HG03354 (cell line): ENCODE measurements around the gene COX8C.
A peak's percentile ranks its signal among the peaks of the same experiment; 100 is the strongest.

ENCODE experiments used
- ATAC-seq: cut with Tn5 transposase; IDR thresholded peaks from one replicate; pipeline ENCODE4 v1.9.1; 2021; ENCODE audit warnings: mild to moderate bottlenecking; ENCODE audit not compliant: unreplicated experiment, poor library complexity, severe bottlenecking

The COX8C gene

DNA sequence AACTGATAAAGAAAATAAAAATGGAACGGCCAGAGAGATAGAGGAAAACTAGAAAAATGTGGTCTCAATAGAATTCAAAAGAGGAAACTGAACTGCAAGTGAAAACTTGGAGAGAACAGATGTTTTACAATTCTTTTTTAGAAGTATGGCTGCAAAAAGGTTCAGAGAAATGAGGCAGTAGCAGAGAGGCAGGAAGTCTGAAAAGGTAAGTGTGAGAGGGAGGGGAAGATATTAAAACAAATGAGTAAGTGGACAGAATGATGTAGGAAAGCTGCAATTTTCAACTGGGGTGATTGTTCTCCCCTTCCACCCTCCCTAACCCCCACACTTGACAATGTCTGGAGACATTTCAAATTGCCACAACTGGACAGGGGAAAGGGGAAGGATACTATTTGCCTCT is 27.0 kb upstream of the COX8C start:
- peak; percentile 49 for ATAC-seq

DNA sequence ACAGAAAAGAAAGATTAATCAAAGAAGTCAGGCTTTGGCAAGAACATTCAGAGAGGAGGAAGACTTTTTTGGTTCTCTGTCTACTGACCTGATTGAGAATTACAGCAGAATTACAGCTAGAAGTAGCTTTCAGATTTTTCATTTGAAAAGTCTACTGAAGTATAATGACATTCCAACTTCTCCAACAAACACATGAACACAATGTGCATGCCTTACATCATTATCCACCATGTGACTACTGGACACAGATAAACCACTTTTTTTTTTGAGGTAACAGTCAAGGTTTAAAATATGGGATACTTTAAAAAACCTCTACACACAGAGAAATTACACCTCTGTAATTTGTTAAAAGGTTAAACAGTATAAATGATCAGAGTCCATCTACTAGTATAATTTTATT is 26.5 kb upstream of the COX8C start:
- ATAC-seq: no peak

DNA sequence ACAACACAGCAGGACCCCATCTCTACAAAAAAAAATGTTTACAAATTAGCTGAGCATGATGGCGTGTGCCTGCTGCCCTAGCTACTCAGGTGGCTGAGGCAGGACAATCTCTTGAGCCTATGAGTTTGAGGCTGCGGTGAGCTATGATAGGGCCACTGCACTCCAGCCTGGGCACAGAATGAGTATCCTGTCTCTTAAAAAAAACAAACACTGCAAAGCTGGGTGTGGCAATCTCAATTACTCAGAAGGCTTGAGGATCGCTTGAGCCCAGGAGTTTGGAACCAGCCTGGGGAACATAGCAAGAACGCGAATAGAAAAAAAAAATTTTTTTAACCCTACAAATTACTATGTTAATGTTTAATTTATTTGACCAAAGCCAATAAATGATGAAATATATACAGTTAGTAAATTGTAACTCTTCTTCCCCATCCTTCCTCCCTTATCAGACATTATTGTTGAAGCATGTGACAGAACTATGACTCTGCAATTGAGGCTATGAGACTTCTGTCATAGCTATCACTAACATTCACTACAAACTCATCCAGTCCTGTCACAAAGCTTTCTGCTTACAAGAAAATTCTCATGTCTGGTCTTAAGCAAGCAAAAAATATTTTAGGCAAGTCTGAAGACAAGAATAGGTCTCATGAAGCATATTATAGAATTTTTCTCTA is 23.9 kb upstream of the COX8C start:
- ATAC-seq: no peak

DNA sequence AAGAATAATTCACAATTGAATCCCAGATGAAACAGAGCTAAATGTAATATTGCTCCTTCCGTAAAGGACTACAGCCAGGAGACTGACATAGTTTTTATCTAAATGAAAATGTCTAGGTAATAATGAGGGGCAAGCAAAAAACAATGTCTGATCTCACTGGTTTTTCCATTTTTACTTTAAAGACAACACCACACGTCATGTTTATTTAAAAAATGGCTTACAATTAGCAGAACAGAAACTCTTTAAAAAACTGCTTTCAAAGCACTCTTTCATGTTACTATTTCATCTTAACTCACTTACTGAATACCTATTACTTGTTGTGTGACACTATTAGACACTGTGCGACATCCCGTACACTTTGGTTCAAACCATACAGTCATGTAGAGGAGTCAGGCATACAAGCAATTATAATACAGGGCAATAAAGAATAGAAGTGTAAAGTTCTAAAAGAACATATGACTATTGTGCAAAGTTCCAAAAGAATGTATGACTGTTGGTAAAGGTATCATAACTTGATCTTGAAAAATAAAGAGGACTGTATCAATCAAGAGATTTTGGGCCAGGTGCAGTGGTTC is 23.3 kb upstream of the COX8C start:
- no peak for ATAC-seq

DNA sequence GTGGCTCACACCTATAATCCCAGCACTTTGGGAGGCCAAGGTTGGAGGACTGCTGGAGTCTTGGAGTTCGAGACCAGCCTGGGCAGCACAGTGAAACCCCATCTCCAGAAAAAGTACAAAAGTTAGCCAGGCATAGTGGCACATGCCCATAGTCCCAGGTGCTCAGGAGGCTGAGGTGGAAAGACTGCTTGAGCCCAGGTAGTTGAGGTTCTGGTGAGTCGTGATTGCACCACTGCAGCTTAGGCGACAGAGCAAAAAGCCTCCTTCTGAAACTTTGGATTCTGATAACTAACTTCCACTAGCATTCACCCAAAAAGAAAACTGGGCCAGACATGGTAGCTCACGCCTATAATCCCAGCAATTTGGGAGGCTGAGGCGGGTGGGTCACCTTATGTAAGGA is 20.8 kb upstream of the COX8C start:
- ATAC-seq: no peak

DNA sequence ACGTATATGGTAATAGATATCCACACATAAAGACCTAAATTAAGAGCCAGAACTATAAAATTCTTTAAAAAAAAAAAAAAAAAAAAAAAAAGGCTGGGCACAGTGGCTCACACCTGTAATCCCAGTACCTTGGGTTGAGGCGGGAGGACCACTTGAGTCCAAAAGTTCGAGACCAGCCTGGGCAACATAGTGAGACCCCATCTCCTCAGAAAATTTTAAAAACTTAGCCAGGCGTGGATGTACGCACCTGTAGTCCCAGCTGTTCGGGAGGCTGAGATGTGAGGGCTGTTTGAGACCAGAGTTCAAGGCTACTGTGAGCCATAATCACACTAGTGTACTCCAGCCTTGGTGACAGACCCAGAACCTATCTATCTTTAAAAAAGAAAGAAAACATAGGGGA is 18.4 kb upstream of the COX8C start:
- ATAC-seq: no peak

DNA sequence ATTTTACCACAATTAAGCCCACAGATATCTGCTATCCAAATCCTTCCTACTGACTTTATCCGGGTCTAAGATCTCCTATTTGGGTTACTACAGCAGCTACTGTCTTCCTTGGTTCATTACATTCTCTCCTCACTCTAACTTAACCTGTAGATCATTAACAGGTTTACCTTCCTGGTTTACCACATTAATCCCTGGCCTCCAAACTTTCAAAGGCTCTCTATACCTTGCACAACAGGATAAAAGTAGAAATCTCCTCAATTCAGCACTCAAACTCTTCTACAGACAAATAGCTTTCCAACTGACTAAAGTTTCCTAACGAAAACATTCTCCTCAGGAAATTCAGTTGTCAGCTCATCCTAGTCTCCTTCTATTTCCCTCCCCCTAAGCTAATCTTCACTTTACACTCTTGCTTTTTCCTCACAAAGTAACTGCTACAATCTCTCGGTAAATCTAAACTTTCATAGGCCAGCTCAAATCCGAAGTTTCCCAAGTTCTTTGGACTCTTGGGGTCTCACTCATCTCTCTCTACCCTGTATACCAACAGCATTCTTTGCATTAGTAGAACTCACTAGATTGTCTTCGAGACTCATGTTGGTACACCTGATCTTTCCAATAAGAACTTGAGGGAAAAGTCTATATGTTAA is 16.9 kb upstream of the COX8C start:
- no peak for ATAC-seq

DNA sequence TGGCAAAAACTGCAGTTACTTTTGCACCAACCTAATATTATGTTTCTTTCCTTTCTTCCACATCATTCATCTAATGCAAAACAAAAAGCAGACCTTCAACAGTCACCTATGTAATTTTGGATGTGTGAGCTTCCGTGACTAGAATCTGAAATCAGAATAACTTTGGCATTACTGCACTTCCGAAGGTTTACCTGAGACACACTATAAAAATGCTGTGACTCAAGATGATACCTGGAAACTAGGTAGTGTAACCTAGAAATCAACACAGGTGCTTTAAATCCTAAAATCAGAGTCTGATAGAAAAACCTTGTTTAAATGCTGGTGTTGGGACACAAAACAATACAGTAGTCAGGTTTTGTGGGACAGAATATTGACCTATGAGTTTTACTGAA is 16.4 kb upstream of the COX8C start:
- no peak for ATAC-seq

DNA sequence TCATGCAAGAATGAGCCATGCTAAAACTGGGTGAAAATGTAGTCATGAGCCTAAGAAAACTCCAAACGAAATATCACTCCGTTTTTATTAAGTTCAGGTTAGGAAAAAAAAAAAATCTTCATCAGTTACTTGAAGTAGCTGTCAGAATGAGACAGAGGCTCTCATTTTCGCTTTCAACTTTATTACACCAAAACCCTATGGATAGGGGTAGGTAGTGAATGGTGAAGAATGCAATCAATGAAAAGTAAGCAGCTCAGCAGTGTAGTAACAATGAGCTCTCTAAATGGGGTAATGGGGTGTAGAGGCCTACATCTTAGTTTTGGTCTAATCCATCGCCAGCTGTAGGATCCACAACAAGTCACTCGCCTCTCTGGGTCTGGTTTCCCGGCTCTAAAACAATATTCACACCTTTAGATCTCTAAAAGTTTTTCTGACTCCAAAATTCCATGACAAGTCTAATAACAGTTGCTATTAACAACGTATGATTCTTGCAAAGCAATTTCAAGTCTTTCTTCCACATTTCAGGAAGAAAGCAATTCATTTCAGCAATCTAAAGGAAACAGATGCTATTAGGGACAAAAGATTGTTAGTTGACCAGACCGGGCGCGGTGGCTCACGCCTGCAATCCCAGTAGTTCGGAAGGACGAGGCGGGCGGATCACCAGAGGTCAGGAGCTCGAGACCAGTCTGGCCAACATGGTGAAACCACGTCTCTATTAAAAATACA is 15.8 kb upstream of the COX8C start:
- no peak for ATAC-seq

DNA sequence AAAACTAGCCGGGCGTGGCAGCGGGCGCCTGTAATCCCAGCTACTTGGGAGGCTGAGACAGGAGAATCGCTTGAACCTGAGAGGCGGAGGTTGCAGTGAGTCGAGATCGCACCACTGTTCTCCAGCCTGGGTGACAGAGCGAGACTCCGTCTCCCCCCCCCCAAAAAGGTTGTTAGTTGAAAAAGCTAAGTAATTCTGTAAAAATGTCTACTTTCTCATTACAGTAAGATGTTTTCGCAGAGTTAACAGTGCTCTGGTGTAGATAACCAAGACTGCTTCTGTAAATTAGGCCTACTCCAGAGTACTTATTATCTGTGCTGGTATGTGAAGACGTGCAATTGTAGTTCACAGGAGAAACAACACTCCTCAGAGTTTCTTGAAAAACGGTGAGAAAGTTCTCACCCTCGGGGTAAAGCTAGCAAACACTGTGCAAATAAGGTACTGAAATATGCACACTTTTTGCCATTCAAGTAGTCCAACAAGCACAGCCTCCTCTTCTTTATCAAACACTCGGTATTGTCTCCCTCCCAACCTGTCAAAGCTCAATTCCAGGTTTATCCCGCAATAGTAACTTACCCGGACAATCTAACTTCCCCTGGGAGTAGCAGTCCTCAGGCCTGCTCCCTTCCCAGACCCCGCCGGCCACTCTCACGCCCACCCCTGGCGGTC is 15.1 kb upstream of the COX8C start:
- peak; percentile 2 for ATAC-seq

DNA sequence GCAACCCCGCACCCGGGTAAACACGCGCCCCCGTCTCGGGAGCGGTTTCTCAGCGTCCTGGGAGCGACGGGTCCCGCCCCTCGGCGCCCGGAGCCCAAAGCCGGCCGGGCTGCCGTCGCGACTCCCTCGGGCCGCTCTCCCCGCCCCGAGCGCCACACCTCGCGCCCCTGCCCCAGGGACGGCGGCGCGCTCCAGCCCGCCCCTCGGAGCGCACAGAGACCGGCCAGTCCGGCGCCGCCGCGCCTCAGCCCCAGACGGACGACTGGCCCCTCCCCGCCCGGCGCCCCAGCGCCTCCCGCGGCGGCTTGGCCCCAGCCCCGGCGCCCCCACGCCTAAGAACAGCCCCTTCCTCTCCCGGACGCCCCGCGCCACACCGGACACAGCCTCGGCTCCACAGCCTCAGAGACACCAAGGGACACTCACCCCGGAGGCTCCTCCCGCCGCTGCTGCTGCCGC is 14.6 kb upstream of the COX8C start:
- peak; percentile 66 for ATAC-seq

DNA sequence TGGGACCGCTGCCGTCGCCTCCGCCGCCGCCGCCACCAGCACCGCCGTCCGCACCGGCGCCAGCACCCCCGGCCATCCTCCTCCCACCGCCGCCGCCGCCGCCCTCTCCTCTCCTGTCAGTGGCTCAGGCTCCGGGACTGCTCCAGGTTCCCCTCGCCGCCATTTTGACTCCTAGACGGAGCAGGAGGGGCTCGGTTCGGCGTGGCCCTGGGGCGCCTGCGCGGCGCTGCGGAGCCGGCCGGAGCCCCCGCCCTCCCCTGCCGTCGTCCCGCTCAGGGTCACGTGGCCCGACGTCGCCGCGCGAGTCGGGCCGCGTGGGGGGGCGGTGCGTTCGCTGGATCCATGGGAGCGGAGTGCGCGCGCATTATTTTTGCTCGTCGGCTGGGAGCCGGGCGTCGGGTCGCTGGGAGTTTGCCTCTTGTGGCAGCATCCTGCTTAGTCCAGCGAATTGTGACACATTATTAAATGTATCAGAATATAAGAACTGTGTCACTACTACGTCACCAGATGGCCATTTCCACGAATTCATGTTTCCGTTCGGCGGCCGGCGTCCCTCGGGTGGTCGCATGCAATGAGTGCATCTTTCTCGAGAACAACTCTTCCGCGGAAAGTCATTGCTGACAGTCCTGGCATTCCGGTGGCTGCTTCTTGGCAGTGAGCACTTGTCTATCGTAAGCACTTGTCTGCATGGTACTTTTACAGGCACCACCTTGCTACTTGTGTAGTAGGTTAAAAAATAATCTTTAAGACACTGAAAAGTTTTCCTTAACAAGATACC is 13.9 kb upstream of the COX8C start, which contains the start of gene BTBD7:
BTBD7 (minus strand) TSS at position 184 of the 778 bp plus-strand sequence. CDS start 36,985 bp downstream, outside the sequence.
- ATAC-seq: peak; percentile 84

DNA sequence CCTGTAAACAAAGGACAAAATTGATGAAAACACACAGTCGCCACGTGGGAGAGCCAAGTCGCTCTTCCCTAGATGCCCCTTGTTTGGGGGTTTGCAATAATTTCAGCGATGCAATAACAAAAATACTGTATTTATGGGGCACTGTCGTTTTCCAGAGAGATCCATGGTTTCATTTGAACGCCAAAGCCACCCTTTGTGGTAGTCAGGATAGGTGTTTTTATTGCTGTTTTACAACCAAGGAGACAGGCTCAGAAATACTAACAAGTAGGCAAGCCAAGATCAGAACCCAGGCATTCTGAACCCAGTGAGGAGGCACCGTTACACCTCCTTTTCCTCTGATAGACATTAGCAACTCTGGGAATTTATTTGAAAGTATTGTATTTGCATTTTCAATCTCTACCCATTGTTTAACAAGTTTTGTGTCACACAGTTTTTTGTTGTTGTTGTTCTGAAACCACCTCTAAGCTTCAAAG is 13.3 kb upstream of the COX8C start:
- ATAC-seq: no peak

DNA sequence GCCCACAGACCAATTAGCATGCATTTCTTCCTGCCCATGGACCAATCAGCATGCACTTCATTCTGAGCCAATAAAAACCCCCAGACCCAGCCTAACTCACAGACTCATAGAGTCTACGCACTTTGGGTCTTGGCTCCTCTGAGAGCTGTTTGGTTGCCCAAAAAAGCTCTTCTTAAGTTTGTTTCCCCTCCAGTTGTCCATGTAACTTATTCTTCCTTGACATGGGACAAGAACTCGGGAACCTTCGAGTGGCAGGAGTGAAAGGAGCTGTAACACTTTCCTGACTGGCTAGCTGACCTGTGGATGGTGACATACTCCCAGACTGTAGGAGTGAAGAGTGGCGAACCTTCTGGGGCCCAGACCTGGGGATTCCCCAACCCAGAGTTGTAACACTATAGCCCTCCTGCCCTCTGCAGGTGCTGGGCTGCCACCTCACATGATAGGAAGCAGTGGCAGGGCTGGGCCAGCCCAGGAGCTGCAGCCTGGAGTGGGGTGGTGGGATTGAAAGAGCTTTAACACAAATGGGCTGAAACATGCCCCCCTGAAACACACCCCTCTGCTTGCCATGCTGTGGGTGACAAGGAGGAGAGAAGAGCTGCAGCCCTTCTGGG is 9.7 kb upstream of the COX8C start:
- ATAC-seq: no peak

DNA sequence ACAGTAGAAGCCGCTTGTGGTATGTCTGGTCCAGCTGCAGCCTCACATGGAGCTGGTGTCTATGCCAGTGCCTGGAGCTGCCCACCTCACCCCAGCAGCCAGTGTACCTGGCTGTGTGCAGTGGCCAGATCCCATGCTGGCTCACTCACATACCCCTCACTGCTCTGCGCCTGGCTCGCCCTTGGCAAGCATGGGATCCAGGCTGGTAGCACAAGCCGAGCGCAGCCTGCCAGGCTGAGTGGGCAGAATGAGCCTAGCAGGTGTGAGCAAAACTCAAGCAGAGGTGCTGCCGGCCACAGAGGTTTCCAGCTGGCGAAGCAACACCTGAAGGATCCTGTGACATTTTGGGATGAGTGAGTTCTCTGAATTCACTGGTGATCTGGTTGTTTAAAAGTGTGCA is 9.1 kb upstream of the COX8C start:
- ATAC-seq: no peak

DNA sequence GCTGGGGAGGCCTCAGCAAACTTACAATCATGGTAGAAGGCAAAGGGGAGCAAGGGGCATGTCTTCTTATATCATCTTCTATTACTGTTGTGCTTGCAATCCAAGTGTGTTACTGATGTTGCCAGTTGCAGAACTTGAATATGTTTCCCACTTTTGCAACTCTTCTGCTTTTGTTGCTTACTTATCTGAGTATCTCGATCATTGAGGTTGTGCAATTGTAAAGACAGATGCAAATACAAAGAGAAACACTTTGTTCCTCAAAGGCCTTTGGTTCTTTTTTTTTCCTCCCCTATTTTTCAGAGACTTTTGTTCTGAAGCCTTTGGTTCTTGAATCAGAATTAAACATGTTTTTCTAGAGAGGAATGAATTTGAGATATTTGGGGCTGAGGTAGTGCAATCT is 3.7 kb upstream of the COX8C start:
- ATAC-seq: no peak

DNA sequence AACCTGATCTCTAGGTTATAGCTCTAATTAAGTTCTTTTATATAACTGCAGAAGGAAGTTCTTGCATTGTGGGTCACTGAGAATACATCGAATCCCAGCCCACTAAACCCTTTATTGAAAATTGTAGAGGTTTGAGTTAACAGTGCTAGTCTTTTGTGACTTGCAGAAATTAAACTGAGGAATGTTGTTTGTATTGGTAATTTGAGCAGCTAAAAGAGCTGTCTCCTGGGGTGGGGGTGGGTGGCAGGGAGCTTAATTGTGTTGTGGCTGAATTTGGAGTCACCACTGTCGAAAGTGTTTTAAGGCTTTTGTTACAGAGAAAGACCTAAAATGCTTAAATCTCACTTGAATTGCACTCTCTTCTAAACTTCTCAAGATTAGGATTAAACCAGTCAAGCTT is 3.2 kb upstream of the COX8C start:
- no peak for ATAC-seq

DNA sequence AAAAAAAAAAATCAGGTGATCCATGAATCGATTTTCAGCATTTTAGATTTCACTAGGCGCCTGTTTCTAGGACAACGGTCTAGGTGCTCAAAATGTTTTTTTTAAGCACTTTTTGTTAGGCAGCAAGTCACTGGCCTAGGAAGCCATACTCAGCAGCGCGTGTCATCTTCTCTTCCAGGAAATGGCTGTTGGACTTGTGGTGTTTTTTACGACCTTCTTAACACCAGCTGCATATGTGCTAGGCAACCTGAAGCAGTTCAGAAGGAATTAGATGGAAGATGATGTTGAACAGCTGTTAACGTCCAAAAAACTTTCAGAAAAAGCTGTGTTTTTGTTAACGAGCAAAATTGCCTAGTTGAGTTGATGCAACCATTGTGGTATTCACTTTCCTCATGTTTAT is 868 bp downstream of the COX8C start:
- ATAC-seq: no peak

DNA sequence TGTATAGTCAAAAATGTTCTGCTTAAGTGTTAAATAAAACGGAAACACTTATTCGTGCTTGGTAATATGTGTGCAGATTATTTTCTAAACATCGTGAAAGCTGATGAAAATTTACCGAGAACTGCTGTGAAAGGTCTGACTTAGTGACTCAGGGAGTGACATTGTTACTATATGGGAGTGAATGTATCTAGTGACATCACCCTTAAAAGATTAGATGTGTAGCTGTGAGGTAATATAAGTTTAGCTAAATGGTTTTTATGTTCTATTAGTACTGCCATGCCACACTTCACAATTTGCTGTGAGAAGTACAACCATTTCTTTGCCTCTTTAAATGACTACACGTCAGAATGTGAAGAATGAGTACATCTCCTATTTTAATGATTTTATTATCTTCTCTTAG is 1.3 kb downstream of the COX8C start:
- no peak for ATAC-seq
